ENCODE results near the gene ACER2.
"Not testable (repeated sequence)": the region's sequence is repeated elsewhere in the genome, so short reads cannot be mapped to it uniquely, and the experiment has no call there.

Gene ACER2

DNA sequence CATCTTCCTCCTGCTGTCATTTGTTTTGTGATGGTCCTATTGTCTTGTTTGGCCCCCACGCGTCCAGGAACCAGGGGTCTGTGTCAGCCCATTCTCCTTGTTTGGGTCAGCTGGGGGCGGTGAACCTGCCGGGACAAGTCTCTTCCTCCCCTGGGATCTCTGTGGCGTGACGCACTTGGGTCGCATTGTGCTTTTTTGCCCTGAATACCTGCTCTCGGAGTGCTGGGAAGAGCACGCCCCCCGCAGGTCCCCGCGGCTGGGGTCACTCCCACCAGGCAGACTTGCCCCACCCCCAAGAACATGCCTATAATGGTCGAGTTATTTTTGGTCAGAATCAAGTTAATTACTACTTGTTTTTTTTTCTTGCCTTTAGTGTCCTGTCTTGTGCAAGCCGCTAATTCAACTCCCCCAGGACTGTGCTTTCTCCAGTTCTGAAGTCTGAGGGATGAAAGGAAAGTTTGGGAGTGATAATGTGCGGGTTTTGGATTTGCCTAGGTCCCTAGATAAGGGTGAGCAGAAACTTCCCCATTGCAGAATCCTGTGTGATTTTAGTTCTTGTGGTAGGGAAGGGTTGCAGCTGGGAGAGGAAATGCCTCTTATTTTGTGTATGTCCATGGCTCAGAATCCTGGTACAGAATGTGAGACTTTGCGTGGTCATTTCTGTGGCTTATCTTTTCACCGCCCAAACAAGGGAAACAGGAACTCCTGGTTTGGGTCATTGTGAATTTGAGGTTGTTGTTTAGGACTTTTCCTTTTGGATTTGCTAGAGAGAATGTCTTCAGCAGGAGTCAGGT lies 789 bp downstream of the ACER2 start:
- FAIRE-seq, result no peak

GRCh38 chr9:19410195-19410503 lies 1.3 kb downstream of the ACER2 start:
- FAIRE-seq, result no peak

GRCh38 chr9:19410594-19410993 lies 1.8 kb downstream of the ACER2 start:
- no peak for FAIRE-seq

GRCh38 chr9:19411316-19411715 lies 2.5 kb downstream of the ACER2 start:
- no peak for FAIRE-seq

DNA sequence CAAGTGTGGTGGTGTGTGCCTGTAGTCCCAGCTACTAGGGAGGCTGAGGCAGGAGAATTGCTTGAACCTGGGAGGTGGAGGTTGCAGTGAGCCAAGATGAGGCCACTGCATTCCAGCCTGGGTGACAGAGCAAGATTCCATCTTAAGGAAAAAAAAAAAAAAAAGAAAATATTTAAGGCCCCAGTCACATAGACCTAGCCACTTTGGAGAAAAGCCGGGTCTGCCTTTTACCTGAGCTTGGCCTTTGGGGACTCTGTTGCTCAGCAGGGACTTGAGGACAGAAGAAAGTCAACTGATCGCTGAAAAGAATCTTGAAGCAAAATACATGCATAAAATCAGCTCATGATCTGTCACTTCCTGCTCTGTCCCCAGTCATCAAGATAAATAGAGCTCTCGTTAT lies 4.6 kb downstream of the ACER2 start:
- FAIRE-seq, result not testable (repeated sequence)

- no peak for FAIRE-seq
Measured at GRCh38 chr9:19416143-19416542, 7.3 kb downstream of the ACER2 start.

DNA sequence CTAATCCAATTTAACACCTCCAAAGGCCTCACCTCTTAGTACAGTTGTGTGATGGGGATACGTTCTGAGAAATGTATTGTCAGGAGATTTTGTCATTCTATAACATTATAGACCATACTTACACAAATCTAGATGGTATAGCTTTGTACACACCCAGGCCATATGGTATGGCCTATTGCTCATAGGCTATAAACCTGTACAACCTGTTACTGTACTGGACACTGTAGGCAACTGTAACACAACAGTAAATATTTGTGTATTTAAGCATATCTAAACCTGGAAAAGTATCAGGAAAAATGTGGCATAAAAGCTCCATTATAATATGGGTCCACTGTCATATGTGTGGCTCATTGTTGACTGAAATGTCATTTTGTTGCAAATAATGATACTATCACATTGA lies 12.1 kb downstream of the ACER2 start:
- FAIRE-seq, result no peak

DNA sequence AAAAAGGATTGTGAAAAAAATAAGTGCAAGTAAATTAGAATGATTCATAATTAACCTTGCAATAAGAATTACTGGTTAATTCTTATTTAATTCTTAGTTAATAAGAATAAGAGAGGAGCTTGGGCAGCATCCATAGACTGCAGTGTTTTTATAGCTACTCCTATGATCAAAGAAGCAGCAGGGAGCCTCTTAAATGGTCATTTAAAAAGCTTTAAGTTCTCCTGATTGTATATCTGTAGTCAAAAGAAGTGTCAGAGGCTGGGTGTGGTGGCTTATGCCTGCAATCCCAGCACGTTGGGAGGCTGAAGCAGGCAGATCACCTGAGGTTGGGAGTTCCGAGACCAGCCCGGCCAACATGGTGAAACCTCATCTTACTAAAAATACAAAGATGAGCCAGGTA lies 14.4 kb downstream of the ACER2 start:
- no peak for FAIRE-seq

- FAIRE-seq, result no peak
Measured at GRCh38 chr9:19424176-19424779, 15.5 kb downstream of the ACER2 start.

- FAIRE-seq, result no peak
Measured at GRCh38 chr9:19429595-19429994, 20.8 kb downstream of the ACER2 start.

DNA sequence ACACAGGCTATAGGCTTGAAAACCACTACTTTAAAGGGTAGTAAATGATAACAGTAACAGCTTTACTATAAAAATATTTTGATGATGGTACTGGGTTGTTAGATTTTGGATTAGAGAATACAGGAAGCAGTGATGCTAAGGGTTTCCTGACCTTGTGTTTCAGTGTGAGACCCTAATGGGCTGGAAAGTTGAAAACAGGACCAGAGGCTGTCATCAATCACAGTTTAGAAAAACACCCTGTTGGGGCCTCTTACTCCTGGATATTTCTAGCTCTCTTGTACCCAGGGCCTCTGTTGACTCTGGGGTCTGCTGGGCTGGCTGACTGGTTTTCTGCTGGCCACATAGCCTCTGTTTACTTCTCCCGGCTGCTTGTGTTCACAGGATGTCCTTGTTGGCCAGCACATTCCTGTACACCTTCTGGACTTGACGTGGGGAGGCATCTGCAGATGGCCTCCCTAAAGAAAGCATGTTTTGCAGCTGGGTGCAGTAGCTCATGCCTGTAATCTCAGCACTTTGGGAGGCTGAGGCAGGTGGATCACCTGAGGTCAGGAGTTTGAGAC lies 21.5 kb downstream of the ACER2 start:
- no peak for FAIRE-seq

DNA sequence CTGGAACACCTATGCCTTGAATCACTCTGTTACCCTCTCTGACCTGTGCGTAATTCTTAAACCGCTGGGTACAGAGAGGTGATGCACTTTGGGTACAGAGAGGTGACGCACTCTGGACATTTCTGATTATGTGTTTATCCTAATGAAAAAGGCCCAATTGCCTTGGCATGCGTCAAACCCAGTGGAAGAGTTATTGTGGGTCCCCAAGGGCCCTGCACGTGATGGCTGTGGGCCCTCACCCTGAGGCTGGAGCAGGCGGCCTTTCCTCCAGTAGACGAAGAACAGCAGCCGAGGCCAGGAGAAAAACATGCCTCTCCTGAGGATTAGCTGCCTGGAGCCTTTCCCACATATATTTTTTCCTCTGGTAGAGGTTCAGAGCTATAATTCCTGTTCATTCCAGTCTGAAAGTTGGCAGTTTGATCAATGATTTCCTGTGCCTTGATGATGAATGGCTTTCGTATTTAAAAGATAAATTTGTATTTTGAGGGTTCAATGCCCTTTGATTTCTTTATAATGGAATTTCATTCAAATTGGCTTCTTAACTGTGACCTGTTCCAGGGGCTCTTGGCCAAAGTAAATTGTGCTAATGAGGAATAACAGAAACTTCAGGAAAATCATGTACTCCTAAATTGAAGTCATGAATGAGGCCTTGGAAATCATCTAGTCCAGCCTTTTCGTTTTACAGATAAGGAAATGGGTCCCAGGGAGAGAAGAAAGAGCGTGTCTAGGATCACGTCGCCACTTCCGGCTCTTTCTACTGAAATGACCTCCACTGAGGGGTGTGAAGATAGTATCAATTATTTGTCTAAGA lies 22.8 kb downstream of the ACER2 start:
- peak; percentile 4 for FAIRE-seq

- FAIRE-seq, result peak; percentile 77
Measured at GRCh38 chr9:19432473-19432872, 23.7 kb downstream of the ACER2 start.

DNA sequence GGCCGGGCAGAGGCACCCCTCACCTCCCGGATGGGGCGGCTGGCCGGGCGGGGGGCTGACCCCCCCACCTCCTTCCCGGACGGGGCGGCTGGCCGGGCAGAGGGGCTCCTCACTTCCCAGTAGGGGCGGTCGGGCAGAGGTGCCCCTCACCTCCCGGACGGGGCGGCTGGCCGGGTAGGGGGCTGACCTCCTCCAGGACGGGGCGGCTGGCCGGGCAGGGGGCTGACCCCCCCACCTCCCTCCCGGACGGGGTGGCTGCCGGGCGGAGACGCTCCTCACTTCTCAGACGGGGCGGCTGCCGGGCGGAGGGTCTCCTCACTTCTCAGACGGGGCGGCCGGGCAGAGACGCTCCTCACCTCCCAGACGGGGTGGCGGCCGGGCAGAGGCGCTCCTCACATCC lies 24.9 kb downstream of the ACER2 start:
- not testable (repeated sequence) for FAIRE-seq

DNA sequence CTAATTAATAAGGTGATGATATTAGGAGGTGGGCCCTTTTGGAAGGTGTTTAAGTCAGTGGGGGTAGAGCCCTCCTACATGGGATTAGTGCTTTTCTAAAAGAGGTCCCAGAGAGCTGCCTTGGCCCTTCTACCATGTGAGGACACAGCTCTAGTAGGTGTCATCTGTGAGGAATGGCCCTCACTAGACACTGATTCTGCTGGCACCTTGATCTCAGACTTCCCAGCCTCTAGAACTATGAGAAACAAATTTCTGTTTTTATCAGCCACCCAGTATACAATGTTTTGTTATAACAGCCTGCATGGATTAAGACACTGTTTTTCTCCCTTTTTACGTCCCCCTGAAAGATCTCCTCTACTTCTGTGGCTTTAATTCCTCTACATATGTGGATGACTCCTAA lies 31.6 kb downstream of the ACER2 start:
- no peak for FAIRE-seq

GRCh38 chr9:19440823-19441580 lies 32.2 kb downstream of the ACER2 start:
- FAIRE-seq, result no peak

GRCh38 chr9:19441730-19442129 lies 32.9 kb downstream of the ACER2 start:
- no peak for FAIRE-seq

- FAIRE-seq, result no peak
Measured at GRCh38 chr9:19442240-19442639, 33.4 kb downstream of the ACER2 start.

DNA sequence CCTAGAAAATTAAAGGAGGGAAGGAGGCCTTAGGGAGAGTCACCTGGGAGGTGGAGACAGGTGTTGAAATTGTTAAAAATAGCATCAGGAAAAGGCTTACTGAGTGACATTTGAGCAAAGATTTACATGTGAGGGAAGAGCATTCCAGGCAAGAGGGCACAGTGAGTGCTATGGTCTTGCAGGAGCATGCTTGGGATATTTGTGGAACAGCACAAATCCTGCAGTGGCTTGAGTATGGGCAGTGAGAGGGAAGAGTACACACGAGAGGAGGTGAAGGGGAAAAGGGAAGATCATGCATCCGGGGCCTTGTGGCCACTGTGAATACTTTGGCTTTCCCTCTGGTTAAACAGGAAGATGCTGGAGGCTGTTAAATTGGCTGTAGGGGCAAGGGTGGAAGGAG lies 36.6 kb downstream of the ACER2 start:
- no peak for FAIRE-seq

- FAIRE-seq, result no peak
Measured at GRCh38 chr9:19446361-19446861, 37.6 kb downstream of the ACER2 start.

GRCh38 chr9:19451240-19452087 lies 42.7 kb downstream of the ACER2 start:
- no peak for FAIRE-seq

DNA sequence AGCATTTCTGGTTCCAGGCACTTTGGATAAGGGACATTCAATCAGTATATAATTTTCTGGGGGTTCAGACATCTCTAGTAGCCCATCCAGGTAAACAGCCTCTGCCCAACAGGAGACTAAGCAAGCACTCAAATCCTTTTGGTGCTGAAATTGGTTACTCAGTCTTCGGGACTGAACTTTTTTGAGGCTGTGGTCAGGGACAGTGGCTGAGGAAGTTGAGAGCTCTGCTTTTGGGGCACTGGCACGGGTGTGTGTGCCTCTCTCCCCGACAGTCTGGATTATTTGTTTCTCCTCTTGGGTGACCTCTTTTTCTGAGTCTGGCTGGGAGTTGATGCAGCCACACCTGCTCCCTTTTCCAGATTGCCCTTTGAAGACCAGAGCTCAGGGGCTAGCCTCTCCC lies 47.6 kb downstream of the ACER2 start:
- no peak for FAIRE-seq

Data from endometrium (tissue), 2 donors.